GM12878 (cell line): Measurements from ENCODE around the gene CACNA2D3. TPM values are rescaled to one million over a fixed set of nuclear protein-coding genes. Genes with fewer than 3 reads are reported as not detected.

Experiments used
- ATAC-seq: fragments of 200-7000 bp; cut with Tn5 transposase; 3 replicates; pipeline ENCODE4 v1.9.1; 2020; ENCODE audit warnings: mild to moderate bottlenecking, moderate library complexity
- BruUV-seq: library from RNA; stranded (reverse); fragments of 400-500 nt; replicated peaks from 2 replicates; lab custom pipeline; 2021; lab: Mats Ljungman, UMichigan
- CTCF ChIA-PET: fragments of 300-600 bp; sonication (Branson Sonifier 250); formaldehyde crosslinking; extraction: SDS; loops from one replicate; lab custom pipeline; 2021; ENCODE audit warnings: inconsistent platforms; lab: Yijun Ruan, JAX
- POLR2A ChIA-PET: fragments of 350-600 bp; formaldehyde crosslinking; extraction: SDS; loops from one replicate; lab custom pipeline; 2021; ENCODE audit warnings: inconsistent platforms; lab: Charles Lee
- RAD21 ChIA-PET: fragments of 300-600 bp; sonication (Branson Sonifier 250); formaldehyde crosslinking; loops from one replicate; lab custom pipeline; 2023; ENCODE audit warnings: antibody characterized with exemption; ENCODE audit not compliant: unreplicated experiment; lab: Charles Lee
- SMC1A ChIA-PET: fragments of 300-600 bp; sonication (Branson Sonifier 250); formaldehyde crosslinking; loops from one replicate; lab custom pipeline; 2023; ENCODE audit not compliant: unreplicated experiment, uncharacterized antibody; lab: Charles Lee
- DNase-seq: peaks from one replicate; pipeline ENCODE4 v3.0.0-alpha.2; 2011; ENCODE audit warnings: low read depth, low spot score
- FAIRE-seq: peaks from 3 replicates; lab custom pipeline; 2011; peaks lifted over from hg19 to GRCh38; lab: Jason Lieb, UNC
- H2AFZ ChIP-seq: 2 replicates; pipeline ENCODE4 v1.6.0; 2011; ENCODE audit warnings: low read depth, low read length, control low read depth; ENCODE audit not compliant: control insufficient read depth
- H3K27ac ChIP-seq: 2 replicates; pipeline ENCODE4 v1.5.1; 2011; ENCODE audit warnings: control low read depth; ENCODE audit not compliant: control insufficient read depth, insufficient read depth
- H3K27me3 ChIP-seq, 2 experiments: replicated peaks in 1 of 2; 2 replicates each; pipeline versions ENCODE4 v1.6.0 to v1.6.1; 2011; ENCODE audit warnings: low read length in 1 of 2; ENCODE audit not compliant: control insufficient read depth in 2 of 2, insufficient read depth in 2 of 2
- H3K36me3 ChIP-seq, 2 experiments: 2 replicates each; pipeline ENCODE4 v1.5.1; 2011; ENCODE audit warnings: low read length in 1 of 2; ENCODE audit not compliant: control insufficient read depth in 2 of 2, insufficient read depth in 2 of 2
- H3K4me1 ChIP-seq: 2 replicates; pipeline ENCODE4 v1.6.1; 2011; ENCODE audit warnings: mild to moderate bottlenecking, low read length, moderate library complexity, mixed read lengths; ENCODE audit not compliant: control insufficient read depth, insufficient read depth
- H3K4me2 ChIP-seq: 2 replicates; pipeline ENCODE4 v1.6.0; 2011; ENCODE audit warnings: control low read depth; ENCODE audit not compliant: control insufficient read depth, insufficient read depth
- H3K4me3 ChIP-seq: fragments of 200-600 bp; sonication (generic); 2 replicates; pipeline ENCODE4 v1.5.1; 2016
- H3K79me2 ChIP-seq: 2 replicates; pipeline ENCODE4 v1.6.0; 2011; ENCODE audit warnings: low read length; ENCODE audit not compliant: control insufficient read depth, insufficient read depth
- H3K9ac ChIP-seq: 2 replicates; pipeline ENCODE4 v1.8.0; 2011; ENCODE audit warnings: low read length, control low read depth, mixed read lengths; ENCODE audit not compliant: control insufficient read depth, insufficient read depth
- H3K9me3 ChIP-seq: replicated peaks from 3 replicates; pipeline ENCODE4 v1.5.1; 2011; ENCODE audit warnings: mild to moderate bottlenecking, low read length; ENCODE audit not compliant: control insufficient read depth, insufficient read depth
- H4K20me1 ChIP-seq: 2 replicates; pipeline ENCODE4 v1.6.0; 2011; ENCODE audit not compliant: control insufficient read depth, insufficient read depth
- EGR1 ChIP-seq, 2 experiments: IDR thresholded peaks; 1 replicate in 1 of 2; 2 replicates in 1 of 2; pipeline ENCODE4 v1.6.1; 2011 to 2012; ENCODE audit warnings: low read depth in 2 of 2, low read length in 2 of 2, borderline replicate concordance in 1 of 2, mild to moderate bottlenecking in 1 of 2, moderate library complexity in 1 of 2
- KLF5 ChIP-seq: fragments of 450-650 bp; IDR thresholded peaks from 2 replicates; pipeline ENCODE4 v1.6.1; 2014; ENCODE audit warnings: mild to moderate bottlenecking; ENCODE audit not compliant: partially characterized antibody
- POU2F2 ChIP-seq: IDR thresholded peaks from 3 replicates; pipeline ENCODE4 v1.6.1; 2011; ENCODE audit warnings: low read depth, mild to moderate bottlenecking, low read length, borderline replicate concordance
- SRF ChIP-seq, 2 experiments: IDR thresholded peaks; 2 replicates each; pipeline ENCODE4 v1.6.1; 2011; ENCODE audit warnings: low read depth in 2 of 2, low read length in 2 of 2, mild to moderate bottlenecking in 1 of 2, moderate library complexity in 1 of 2
- WRNIP1 ChIP-seq: IDR thresholded peaks from 2 replicates; pipeline ENCODE4 v1.6.1; 2011; ENCODE audit warnings: low read depth, low read length, improper control_type of control experiment, borderline replicate concordance
- ZNF217 ChIP-seq: fragments of 450-650 bp; IDR thresholded peaks from 2 replicates; pipeline ENCODE4 v1.6.1; 2017; ENCODE audit warnings: antibody characterized with exemption, mild to moderate bottlenecking
- WGBS: methylation state at CpG from one replicate; pipeline ENCODE4 v1.1.6; 2016; ENCODE audit warnings: low lambda C conversion rate; ENCODE audit not compliant: insufficient replicate concordance, insufficient coverage; ENCODE audit errors: missing lambda C conversion rate; 5-methylcytosine and 5-hydroxymethylcytosine counted together
- in situ Hi-C: fragments of 300-500 bp; cut with MboI; formaldehyde crosslinking; loops from 9 replicates; pipeline ENCODE4 v1.14.3; 2018; ENCODE audit warnings: mixed read lengths
- intact Hi-C: fragments of 100-400 bp; cut with micrococcal nuclease; formaldehyde crosslinking; loops from one replicate; pipeline ENCODE4 v1.14.2; 2022; ENCODE audit not compliant: unreplicated experiment
- polyA plus RNA-seq, 11 experiments: library from polyadenylated mRNA; depleted of rRNA in 4 of 11; unstranded in 6 of 11; stranded (reverse) in 5 of 11; fragments of >200 nt; fragmentation: Nextera tagmentation in 4 of 11; fragmentation: Illumina TruSeq in 1 of 11; extraction: Ambion mirVana in 4 of 11; extraction: Trizol in 1 of 11; gene quantifications; 1 replicate in 1 of 11; 2 replicates in 10 of 11; pipeline versions ENCODE4 v1.2.1 to v1.2.3, GENCODE V29; 2011 to 2016; ENCODE audit warnings: inconsistent platforms in 2 of 11, missing spikeins in 2 of 11, low read depth in 1 of 11
- total RNA-seq, 4 experiments: library from RNA; depleted of rRNA in 3 of 4; stranded (reverse); fragments of >200 nt in 3 of 4; fragmentation: Illumina TruSeq in 1 of 4; extraction: Trizol in 1 of 4; gene quantifications; 2 replicates each; pipeline versions ENCODE4 v1.2.1 to v1.2.3, GENCODE V29; 2013 to 2021

The CACNA2D3 gene
- total and polyA plus RNA-seq, 10 of the 15 experiments (the other 5 are each of a cell fraction or from before 2014, with no cell fraction given): not detected

GRCh38 chr3:54564374-54564925, 442.1 kb downstream of the CACNA2D3 start (continued):
- TF ChIP-seq ZNF217: no peak

GRCh38 chr3:54565956-54566355, 443.6 kb downstream of the CACNA2D3 start:
- POLR2A ChIA-PET: no interaction called here
- DNase-seq: no peak
- H3K4me3 ChIP-seq: no peak overlapping the region
- H3K36me3 ChIP-seq: no peaks in the 10 kb centered on the region
- H3K9me3 ChIP-seq: no peaks in the 10 kb centered on the region
- no peak for ATAC-seq
- H3K9ac ChIP-seq: no peak overlapping the region
- CTCF ChIA-PET: no interaction called here
- BruUV-seq: no TSS peak
- H2AFZ ChIP-seq: no peak overlapping the region
- no peaks in the 10 kb centered on the region for H3K27me3 ChIP-seq
- TF ChIP-seq KLF5 (no peak), WRNIP1 (no peak), POU2F2 (no peak)
- no peak overlapping the region for H3K27ac ChIP-seq
- H3K4me1 ChIP-seq: no peaks in the 10 kb centered on the region
- in situ Hi-C loops (no loop called here), intact Hi-C loops (no loop called here)
- RAD21 ChIA-PET: no interaction called here
- FAIRE-seq: no peak
- no peaks in the 10 kb centered on the region for H3K79me2 ChIP-seq
- H3K4me2 ChIP-seq: no peak overlapping the region
- SMC1A ChIA-PET: no interaction called here
- H4K20me1 ChIP-seq: no peaks in the 10 kb centered on the region

GRCh38 chr3:54567949-54568348, 445.6 kb downstream of the CACNA2D3 start:
- Histone ChIP-seq H3K4me3 (no peak overlapping the region), H4K20me1 (no peaks in the 10 kb centered on the region), H2AFZ (no peak overlapping the region), H3K4me1 (no peaks in the 10 kb centered on the region), H3K4me2 (no peak overlapping the region), H3K27me3 (no peaks in the 10 kb centered on the region), H3K79me2 (no peaks in the 10 kb centered on the region), H3K27ac (no peak overlapping the region), H3K36me3 (no peaks in the 10 kb centered on the region), H3K9me3 (no peaks in the 10 kb centered on the region), H3K9ac (no peak overlapping the region)
- ChIA-PET CTCF (no interaction called here), POLR2A (no interaction called here), SMC1A (no interaction called here), RAD21 (no interaction called here)
- BruUV-seq: no TSS peak
- DNase-seq (no peak), ATAC-seq (no peak), FAIRE-seq (no peak)
- in situ Hi-C loops (no loop called here), intact Hi-C loops (no loop called here)
- 8% methylated on average over 3 of the region's 3 CpGs for WGBS
- no peak for TF ChIP-seq EGR1 (IDR thresholded peaks at IDR 0.05; ENCODE audit: borderline replicate concordance in 1 of 2, low read depth in 2 of 2, low read length in 2 of 2)
- no peak for TF ChIP-seq SRF (IDR thresholded peaks at IDR 0.05; ENCODE audit: low read depth in 2 of 2, low read length in 2 of 2)
